GM18907 (cell line): ENCODE measurements around the gene CDK12.

Experiments used
- ATAC-seq: cut with Tn5 transposase; IDR thresholded peaks from one replicate; pipeline ENCODE4 v1.9.1; 2021; ENCODE audit warnings: mild to moderate bottlenecking, moderate library complexity; ENCODE audit not compliant: unreplicated experiment

The CDK12 gene

GRCh38 chr17:39547713-39548478 lies 86.6 kb downstream of the CDK12 start:
- no peak for ATAC-seq

- no peak for ATAC-seq
Measured at GRCh38 chr17:39548494-39549225, 87.4 kb downstream of the CDK12 start.

DNA sequence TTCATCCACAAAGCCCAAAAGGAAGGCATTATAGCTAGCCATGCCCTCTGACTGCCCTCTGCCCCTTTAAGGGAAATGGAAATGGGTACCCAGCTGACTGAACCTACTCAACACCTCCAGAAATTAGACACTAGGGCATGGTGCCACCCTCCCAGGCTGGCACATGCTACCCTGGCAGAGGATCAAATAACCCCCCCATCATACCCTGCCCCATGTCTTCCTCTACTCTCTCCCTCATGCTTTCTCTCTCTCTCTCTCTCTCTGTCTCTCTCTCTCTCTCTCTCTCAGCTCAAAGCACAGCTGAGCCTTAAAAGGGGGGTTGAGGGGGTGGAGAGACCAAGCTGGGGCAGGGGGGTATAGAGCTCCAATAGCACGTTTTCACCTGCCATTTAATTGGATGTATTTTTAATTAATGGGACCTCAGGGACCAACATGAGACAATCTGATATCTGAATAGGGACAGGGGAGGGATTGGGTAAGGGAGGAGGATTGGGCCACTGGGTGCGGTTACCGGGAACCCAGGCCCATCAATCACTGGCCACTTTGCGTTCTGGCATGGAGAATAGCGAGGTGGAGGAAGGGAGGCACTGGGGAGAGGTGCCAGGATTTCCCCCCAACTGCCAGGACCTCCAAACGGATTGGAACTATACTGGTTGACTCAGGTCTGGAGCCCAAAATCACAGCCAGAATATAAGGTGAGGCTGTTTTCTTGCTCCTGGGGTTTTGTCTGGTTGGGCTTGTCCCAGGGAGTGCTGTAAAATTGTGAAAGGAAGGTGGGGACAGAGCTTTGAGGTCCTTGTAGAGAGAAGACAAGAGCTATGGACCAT lies 88.7 kb downstream of the CDK12 start:
- no peak for ATAC-seq

DNA sequence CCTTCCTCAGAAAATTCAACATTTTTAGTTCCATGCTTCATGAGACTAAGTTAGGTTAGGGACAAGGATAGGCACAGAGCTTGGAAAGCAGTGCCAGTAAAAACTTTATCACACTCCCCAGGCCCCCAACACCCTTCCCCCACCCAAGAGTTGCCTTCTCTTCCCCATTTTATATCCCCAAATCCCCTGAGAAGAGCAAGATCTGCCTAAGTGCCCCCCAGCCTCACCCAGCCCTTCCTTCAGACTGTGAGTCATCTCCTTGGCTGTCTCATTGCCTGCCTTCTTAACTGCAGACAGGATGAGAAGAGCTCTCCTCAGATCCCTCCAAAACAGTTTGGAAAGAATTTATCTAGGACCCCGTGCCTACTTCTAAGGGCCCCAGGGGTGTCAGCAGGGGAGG lies 90.6 kb downstream of the CDK12 start:
- no peak for ATAC-seq

GRCh38 chr17:39553341-39553945 lies 92.2 kb downstream of the CDK12 start:
- no peak for ATAC-seq

DNA sequence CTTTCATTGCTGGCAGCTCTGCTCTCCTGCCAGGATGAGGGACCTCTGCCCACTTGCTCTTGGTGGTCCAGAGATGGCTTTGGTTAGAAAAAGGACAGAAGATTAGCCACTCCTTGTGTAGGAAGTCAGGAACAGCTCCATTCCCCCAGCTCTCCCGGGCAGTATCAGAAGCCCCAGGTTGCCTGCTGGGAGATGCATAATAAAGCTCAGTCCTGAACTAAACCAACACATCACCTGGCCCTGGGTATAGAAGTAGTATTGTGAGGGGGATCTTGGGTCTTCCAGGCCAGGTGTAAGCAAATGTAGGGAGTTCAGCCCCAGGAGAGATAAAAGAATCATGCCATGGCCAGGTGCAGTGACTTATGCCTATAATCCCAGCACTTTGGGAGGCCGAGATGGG lies 94.1 kb downstream of the CDK12 start:
- ATAC-seq, result no peak

- ATAC-seq, result no peak
Measured at GRCh38 chr17:39556423-39556822, 95.1 kb downstream of the CDK12 start.

DNA sequence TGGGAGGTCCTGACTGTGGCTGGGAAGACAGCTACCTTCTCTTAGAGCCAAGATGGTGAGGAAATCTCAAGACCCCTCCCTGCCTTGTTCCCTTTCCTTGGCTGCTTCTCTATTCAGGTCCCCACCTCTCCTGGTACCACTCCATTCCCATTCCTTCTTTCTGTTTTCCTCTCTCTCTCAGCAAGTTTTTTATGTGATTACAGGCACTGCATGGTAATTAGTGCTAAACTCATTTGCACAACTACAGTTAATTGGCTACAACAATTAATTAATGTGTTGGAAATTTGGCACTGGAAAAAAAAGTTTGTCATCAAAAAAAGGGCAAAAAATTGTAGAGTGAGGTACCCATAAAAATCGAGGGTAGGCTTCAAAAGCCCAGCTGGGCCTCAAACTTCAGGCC lies 101.1 kb downstream of the CDK12 start:
- no peak for ATAC-seq

DNA sequence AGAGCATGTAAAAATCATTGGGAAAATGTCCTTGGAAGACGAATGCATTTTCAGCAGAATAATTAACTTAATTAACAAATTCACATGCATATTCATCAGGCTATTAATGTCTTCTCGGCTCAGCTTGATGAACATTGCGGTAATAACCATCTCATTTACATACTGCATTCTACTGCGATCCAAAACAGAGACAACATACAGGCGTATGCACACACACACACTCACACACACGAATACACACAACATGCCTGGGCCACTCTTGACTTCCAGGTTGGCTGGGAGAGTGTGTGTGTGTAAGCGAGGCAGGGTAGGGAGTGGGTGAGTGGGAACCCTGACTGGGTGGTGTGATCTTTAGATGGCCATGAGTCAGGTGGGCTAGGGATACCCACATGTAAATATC lies 101.7 kb downstream of the CDK12 start:
- no peak for ATAC-seq

DNA sequence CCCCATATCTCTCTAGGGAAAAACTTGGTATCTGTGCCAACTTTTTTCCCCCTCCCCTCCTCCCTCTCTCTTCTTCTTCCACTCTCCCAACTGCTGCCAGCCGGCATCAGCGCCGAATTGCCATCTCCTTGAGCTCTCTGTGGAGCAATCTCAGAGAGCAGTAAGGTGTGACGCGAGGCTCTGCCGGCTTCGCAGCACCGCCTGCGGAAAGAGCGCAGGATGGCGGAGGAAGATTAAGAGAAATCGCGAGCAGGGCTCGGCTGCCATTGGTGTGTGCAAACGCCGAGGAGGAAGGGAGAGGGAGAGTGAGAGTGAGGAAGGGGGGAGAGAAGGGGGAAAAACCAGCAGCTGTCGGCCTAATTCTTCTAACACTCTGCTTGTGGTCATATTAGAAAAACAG lies 102.2 kb downstream of the CDK12 start:
- no peak for ATAC-seq

DNA sequence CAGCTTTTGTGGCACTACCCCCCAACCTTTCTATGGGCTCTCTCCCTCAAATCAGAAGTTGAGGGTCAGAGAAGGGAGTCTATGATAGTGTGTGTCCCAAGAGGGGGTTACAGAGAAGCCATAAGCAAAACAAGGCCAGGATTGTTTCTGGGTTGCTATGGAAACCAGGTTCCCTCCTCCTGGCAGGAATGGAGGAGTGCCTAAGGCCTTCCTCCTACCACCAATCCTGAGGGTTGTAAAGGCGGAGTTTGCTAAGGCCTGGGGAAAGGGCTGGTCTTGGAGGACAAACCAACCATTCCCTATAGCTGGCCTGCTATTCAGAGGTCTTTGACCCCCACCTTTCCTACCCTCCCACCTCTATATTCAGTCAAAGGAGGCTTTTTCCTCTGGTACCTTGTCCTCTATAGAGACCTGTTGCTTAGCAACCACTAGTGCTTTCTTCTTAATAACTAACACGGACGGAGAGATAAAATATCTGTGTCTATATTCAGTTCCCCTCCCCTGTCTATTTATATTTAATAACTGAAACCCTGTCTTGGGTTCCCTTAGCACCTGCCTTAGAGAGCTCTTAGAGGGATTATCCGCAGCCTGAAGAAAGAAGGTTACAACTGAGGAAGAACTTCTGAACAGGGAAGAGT lies 103.0 kb downstream of the CDK12 start:
- no peak for ATAC-seq

DNA sequence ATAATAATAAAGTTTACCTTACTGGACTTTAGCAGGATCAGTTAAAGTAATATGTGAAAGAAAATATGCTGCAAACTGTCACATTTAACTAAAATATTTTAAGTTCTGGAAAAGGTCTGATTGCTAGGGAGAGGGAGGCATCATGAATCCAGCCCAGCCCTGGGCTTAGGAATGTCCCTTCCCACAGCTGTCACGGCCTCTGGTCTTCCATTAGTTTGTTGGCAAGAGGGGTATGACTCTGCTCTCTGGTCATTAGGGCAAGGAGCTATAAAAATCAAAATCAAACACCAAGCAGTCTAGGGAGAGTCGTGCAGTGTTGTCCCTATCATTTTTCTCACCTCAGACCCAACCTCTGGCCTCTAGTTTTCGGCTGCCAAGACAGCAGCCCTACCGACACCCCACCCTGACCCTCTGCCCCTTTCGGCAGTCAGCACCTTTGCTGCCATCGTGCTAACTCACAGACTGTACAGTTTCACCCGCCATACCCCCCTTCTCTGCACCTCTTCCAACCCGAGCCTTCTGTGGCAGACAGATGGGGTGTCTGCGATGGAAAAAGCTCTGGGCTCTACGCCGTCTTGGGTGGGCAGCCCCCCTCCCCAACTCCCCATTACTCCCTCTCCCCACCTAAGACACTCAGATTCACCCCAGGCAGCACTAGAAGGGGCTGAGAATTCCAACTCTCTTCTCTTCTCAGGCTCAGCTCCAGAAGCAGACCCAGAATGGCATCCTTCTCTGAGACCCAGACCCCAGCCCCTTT lies 105.0 kb downstream of the CDK12 start:
- no peak for ATAC-seq

DNA sequence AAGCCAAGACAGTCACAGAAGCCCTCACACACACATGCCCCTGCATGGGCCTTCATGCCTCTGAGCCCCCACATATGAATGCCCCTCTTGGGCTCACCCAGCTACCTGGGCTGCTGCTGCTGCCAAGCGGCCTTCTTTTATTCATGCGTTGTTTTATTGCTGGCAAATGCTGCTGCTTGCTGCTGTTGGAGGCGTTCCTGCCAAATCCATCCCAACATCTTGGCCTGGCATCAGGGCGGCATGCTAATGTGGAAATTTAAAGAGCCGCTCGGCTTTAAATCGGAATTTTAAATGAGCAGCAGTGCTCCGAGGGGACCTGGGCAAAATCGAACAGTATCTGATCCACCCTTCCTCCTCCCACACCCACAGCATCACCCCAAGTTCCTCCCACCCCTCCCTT lies 107.4 kb downstream of the CDK12 start:
- no peak for ATAC-seq

GRCh38 chr17:39569126-39569525 lies 107.8 kb downstream of the CDK12 start:
- no peak for ATAC-seq

- no peak for ATAC-seq
Measured at GRCh38 chr17:39572121-39572520, 110.8 kb downstream of the CDK12 start.

DNA sequence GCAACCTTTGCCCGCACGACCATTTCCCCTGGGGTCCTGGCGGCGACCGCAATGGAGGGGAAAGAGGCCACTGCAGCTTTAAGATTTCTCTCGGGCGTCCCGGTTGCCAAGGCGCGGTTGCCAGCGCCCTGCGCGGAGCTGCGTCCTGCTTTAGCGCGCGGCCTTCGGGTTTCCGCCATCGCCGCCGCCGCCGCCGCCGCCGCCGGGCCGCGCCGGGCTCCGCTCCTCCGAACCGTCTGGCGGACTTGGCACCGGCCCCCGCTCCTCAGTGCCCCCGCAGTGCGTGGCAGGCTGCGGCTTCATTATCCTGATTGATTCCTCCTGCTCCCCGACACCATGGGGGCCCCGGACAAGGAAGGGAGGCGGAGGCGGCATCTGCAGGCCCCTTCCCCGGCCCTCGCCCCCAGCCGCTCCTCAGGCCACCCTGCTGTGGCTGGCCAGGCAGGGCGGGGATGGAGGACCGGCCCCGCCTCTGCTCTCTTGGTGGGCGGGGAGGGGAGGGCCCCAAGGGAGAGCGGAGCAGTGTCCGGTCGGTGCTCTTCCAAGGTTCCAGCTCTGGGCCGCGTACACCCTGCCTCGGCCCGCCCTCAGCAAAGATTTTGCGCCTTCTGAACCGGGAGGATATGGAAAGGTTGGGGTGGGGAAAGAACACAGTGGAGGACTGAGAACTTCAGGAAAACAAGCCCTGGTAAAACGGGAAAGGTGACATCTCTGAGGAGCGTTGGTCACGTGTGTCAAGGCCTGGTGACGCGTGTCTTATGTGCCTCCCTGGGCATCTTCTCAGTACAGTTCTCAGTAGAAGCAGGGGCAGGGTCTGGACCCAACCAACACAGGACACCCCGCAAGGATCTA lies 112.4 kb downstream of the CDK12 start:
- ATAC-seq, result no peak

- ATAC-seq, result no peak
Measured at GRCh38 chr17:39576187-39576586, 114.9 kb downstream of the CDK12 start.

DNA sequence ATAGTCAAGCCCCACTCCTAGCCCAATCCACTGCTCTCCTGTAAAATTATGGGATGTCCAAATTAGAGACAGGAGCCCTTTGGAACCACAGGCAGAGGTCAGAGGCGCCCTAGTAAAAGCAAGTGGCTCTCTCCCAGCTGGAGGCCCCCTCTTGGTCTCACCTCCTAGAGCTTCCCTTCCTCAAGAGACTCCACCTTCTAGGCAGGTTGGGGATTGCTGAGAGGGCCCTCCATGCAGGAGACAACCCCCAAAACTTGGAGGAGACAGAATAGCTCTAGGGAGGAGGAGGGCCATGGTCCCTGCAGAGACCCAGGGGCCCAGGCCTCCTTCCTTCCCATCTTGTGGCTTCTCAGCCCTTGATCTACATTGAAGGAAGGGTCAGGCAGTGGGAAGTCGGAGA lies 117.0 kb downstream of the CDK12 start:
- no peak for ATAC-seq
